Measurements from ENCODE around the gene LRFN4. TPM values are rescaled to one million over a fixed set of nuclear protein-coding genes. Genes with fewer than 3 reads are reported as not detected.

LRFN4 gene
- total RNA-seq, 1 donor from 2014 or later, result 12.0 TPM

DNA sequence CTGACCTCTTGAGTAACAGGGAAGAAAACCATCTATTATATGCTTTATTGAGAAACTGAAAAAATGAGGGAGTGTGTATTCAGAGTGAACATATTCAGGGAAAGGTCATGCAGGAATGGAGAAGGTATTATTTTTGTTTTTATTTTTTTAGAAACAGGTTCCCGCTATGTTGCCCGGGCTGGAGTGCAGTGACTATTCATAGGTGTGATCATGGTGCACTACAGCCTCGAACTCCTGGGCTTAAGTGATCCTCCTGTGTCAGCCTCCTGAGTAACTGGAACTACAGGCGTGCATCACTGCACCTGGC lies 22.4 kb upstream of the LRFN4 start:
- Histone ChIP-seq H3K9me3 (ENCODE audit: control insufficient read depth in 3 of 3, low read length in 3 of 3) (no peaks in the 10 kb centered on the region), H3K27me3 (ENCODE audit: control insufficient read depth in 3 of 3, insufficient read depth in 3 of 3, low read length in 3 of 3) (no peaks in the 10 kb centered on the region), H3K36me3 (ENCODE audit: control insufficient read depth in 3 of 3, insufficient read depth in 3 of 3, low read length in 3 of 3) (peaks cover 0 to 3% (median 0%) of the 10 kb centered on the region in 3 donors), H3K27ac (ENCODE audit: low read depth, low read length) (no peak overlapping the region), H3K4me3 (ENCODE audit: low read length in 3 of 3) (no peak overlapping the region), H3K9ac (ENCODE audit: low read depth in 1 of 3, low read length in 3 of 3) (no peak overlapping the region), H3K4me1 (ENCODE audit: control insufficient read depth in 3 of 3, insufficient read depth in 3 of 3, low read length in 3 of 3) (no peaks in the 10 kb centered on the region)

DNA sequence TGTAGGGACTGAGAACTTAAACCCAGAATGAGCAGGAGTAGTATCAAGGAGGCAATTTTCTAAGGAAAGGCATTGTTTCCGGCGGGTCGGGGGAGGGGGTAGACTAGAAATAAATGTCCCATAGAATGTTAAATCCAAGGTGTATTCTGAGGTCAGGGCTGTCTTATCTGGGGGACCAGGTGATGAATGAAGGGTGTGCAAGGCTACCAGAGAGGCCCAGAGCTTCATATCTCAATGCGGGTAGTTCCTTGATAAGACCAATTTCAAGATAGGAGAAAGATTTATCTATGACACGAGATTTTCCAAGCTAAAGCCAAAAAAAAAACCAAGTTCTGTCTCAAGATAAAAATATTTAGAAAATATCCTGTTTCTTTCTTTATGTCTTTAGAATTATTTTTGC lies 21.9 kb upstream of the LRFN4 start:
- no peak overlapping the region for H3K27ac ChIP-seq (ENCODE audit: low read depth, low read length)
- H3K36me3 ChIP-seq (ENCODE audit: control insufficient read depth in 3 of 3, insufficient read depth in 3 of 3, low read length in 3 of 3), result peaks cover 0 to 3% (median 0%) of the 10 kb centered on the region in 3 donors
- H3K9me3 ChIP-seq (ENCODE audit: control insufficient read depth in 3 of 3, low read length in 3 of 3), result no peaks in the 10 kb centered on the region
- H3K4me3 ChIP-seq (ENCODE audit: low read length in 3 of 3), result no peak overlapping the region
- H3K9ac ChIP-seq (ENCODE audit: low read depth in 1 of 3, low read length in 3 of 3), result no peak overlapping the region
- no peaks in the 10 kb centered on the region for H3K4me1 ChIP-seq (ENCODE audit: control insufficient read depth in 3 of 3, insufficient read depth in 3 of 3, low read length in 3 of 3)
- H3K27me3 ChIP-seq (ENCODE audit: control insufficient read depth in 3 of 3, insufficient read depth in 3 of 3, low read length in 3 of 3), result no peaks in the 10 kb centered on the region

DNA sequence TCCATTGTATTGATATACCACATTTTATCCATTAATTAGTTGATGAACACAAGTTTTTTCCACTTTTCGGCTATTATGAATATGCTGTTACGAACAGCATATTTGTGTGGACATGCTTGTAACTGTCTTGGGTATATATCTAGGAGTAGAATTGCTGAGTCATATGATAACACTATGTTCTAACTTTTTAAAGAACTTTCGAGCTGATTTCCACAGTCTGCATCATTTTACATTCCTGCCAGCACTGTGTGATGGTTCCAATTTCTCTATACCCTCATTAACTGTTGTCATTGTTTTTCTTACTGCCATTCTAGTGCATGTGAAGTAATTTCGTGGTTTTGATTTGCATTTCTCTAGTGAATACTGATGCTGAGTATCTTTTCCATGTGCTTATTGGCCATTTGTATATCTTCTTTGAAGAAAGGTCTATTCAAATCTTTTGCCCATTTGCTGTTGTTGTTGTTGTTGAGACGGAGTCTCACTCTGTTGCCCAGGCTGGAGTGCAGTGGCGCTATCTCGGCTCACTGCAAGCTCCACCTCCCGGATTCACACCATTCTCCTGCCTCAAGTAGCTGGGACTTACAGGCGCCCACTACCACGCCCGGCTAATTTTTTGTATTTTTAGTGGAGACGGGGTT lies 21.0 kb upstream of the LRFN4 start:
- H3K4me3 ChIP-seq (ENCODE audit: low read length in 3 of 3), result no peak overlapping the region
- no peaks in the 10 kb centered on the region for H3K9me3 ChIP-seq (ENCODE audit: control insufficient read depth in 3 of 3, low read length in 3 of 3)
- no peaks in the 10 kb centered on the region for H3K27me3 ChIP-seq (ENCODE audit: control insufficient read depth in 3 of 3, insufficient read depth in 3 of 3, low read length in 3 of 3)
- peaks cover 0 to 4% (median 0%) of the 10 kb centered on the region in 3 donors for H3K4me1 ChIP-seq (ENCODE audit: control insufficient read depth in 3 of 3, insufficient read depth in 3 of 3, low read length in 3 of 3)
- H3K36me3 ChIP-seq (ENCODE audit: control insufficient read depth in 3 of 3, insufficient read depth in 3 of 3, low read length in 3 of 3), result peaks cover 0 to 3% (median 0%) of the 10 kb centered on the region in 3 donors
- no peak overlapping the region for H3K9ac ChIP-seq (ENCODE audit: low read depth in 1 of 3, low read length in 3 of 3)
- no peak overlapping the region for H3K27ac ChIP-seq (ENCODE audit: low read depth, low read length)

DNA sequence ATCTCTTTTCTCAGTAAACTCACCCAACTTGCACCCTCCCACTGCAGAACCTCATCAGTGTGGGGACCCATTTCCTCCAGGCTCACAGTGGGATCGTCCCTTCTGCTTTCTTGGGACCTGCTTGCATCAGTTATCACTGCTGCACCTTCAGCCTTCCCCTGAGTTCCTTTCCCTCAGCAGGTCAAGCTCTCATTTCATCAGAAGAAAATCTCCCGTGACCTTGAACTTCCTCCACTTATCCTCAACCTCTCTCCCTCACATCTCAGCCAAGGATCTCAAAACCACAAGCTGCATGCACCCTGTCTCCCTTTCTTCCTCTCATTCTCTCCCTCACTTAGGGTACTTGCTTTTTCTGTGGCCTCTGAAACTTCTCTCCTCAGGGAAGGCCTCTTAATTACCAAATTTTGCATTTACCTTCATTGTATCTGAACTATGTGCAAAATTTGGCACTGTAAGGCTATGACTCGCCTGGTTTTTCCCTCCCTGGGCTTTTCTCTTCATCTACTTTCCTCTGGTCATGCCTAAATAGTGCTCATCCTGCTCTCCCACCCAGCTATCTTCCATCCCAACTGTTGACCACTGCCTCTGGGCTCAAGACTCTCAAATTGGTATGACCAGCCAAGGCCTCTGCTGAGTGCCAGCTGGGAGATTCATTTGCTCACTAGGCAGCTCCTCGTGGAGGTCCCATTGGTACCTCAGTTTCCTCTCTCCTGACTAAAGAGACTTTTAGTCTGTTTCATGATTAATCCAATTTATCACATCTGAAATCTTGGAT lies 16.4 kb upstream of the LRFN4 start:
- H3K4me3 ChIP-seq (ENCODE audit: low read length in 3 of 3), result no peak overlapping the region
- peaks cover 7 to 9% (median 8%) of the 10 kb centered on the region in 3 donors for H3K36me3 ChIP-seq (ENCODE audit: control insufficient read depth in 3 of 3, insufficient read depth in 3 of 3, low read length in 3 of 3)
- H3K27me3 ChIP-seq (ENCODE audit: control insufficient read depth in 3 of 3, insufficient read depth in 3 of 3, low read length in 3 of 3), result no peaks in the 10 kb centered on the region
- no peak overlapping the region for H3K27ac ChIP-seq (ENCODE audit: low read depth, low read length)
- peak overlapping the region in 1 of 3 donors; percentile 0 for H3K9ac ChIP-seq (ENCODE audit: low read depth in 1 of 3, low read length in 3 of 3)
- no peaks in the 10 kb centered on the region for H3K9me3 ChIP-seq (ENCODE audit: control insufficient read depth in 3 of 3, low read length in 3 of 3)
- H3K4me1 ChIP-seq (ENCODE audit: control insufficient read depth in 3 of 3, insufficient read depth in 3 of 3, low read length in 3 of 3), result peaks cover 25 to 30% (median 26%) of the 10 kb centered on the region in 3 donors

DNA sequence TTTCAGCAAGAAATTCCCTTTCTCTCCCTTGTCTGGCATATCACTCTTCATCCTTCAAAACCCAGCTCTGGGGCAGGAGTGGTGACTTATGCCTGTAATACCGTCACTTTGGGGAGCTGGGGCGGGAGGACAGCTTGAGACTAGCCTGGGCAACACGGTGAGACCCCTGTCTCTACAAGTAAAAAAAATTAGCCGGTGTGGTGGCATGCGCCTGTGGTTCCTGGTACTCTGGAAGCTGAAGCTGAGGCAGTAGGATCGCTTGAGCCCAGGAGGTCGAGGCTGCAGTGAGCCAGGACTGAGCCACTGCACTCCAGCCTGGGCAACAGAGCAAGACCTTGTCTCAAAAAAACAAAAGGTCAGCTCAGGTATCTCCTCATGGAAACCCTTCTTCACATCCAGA lies 15.0 kb upstream of the LRFN4 start:
- H3K27ac ChIP-seq (ENCODE audit: low read depth, low read length), result no peak overlapping the region
- H3K9me3 ChIP-seq (ENCODE audit: control insufficient read depth in 3 of 3, low read length in 3 of 3), result no peaks in the 10 kb centered on the region
- peaks cover 16 to 19% (median 16%) of the 10 kb centered on the region in 3 donors for H3K36me3 ChIP-seq (ENCODE audit: control insufficient read depth in 3 of 3, insufficient read depth in 3 of 3, low read length in 3 of 3)
- H3K27me3 ChIP-seq (ENCODE audit: control insufficient read depth in 3 of 3, insufficient read depth in 3 of 3, low read length in 3 of 3), result no peaks in the 10 kb centered on the region
- peak overlapping the region; percentile 87 to 99 (median 96) for H3K4me3 ChIP-seq (ENCODE audit: low read length in 3 of 3)
- peak overlapping the region; percentile 90 to 98 (median 97) for H3K9ac ChIP-seq (ENCODE audit: low read depth in 1 of 3, low read length in 3 of 3)
- peaks cover 25 to 30% (median 26%) of the 10 kb centered on the region in 3 donors for H3K4me1 ChIP-seq (ENCODE audit: control insufficient read depth in 3 of 3, insufficient read depth in 3 of 3, low read length in 3 of 3)

DNA sequence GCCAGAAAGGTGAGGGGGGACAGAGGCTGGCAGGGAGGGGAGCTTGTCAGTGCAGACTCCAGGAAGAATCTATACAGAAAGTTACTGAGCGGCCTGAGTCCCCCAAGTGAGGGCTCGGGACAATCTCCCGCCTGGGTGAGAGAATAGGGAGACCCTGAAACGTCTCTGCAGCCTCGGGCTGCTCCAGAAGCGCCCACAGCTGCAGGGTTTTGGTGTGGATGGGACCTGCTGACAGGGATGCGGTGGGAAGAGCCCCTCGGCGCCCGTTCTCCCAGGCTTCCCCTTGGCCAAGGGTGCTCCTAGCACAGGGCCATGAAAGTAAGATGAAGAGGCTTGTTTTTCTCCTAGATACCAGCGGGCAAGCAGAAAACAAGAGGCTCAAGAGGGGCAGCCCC lies 14.4 kb upstream of the LRFN4 start:
- H3K27ac ChIP-seq (ENCODE audit: low read depth, low read length), result peak overlapping the region; percentile 92
- H3K36me3 ChIP-seq (ENCODE audit: control insufficient read depth in 3 of 3, insufficient read depth in 3 of 3, low read length in 3 of 3), result peaks cover 19 to 23% (median 20%) of the 10 kb centered on the region in 3 donors
- H3K9me3 ChIP-seq (ENCODE audit: control insufficient read depth in 3 of 3, low read length in 3 of 3), result no peaks in the 10 kb centered on the region
- H3K4me1 ChIP-seq (ENCODE audit: control insufficient read depth in 3 of 3, insufficient read depth in 3 of 3, low read length in 3 of 3), result peaks cover 25 to 30% (median 26%) of the 10 kb centered on the region in 3 donors
- H3K27me3 ChIP-seq (ENCODE audit: control insufficient read depth in 3 of 3, insufficient read depth in 3 of 3, low read length in 3 of 3), result no peaks in the 10 kb centered on the region
- peak overlapping the region; percentile 90 to 98 (median 97) for H3K9ac ChIP-seq (ENCODE audit: low read depth in 1 of 3, low read length in 3 of 3)
- peak overlapping the region; percentile 87 to 99 (median 96) for H3K4me3 ChIP-seq (ENCODE audit: low read length in 3 of 3)

DNA sequence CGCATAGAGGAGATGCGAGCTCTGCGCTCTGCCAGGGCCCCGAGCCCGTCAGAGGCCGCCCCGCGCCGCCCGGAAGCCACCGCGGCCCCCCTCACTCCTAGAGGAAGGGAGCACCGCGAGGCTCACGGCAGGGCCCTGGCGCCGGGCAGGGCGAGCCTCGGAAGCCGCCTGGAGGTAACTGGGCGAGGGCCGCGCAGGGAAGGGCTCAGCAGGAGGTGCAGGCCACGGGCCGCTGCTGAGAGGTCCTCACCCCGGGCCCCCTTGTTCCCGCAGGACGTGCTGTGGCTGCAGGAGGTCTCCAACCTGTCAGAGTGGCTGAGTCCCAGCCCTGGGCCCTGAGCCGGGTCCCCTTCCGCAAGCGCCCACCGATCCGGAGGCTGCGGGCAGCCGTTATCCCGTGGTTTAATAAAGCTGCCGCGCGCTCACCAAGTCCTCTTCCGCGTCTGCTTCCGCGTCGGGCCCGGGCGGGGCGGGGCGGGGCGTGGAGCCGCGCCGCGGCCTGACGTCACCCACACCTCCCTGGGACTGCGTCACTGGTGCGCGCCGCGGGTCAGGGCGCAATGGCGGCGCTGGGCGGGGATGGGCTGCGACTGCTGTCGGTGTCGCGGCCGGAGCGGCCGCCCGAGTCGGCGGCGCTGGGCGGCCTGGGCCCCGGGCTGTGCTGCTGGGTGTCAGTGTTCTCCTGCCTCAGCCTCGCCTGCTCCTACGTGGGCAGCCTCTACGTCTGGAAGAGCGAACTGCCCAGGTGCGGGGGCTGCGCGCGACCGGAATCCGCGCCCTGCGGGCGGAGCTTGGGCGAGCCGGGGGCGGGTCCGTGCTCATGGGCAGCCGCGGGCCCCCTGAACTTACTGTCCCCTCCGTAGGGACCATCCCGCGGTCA lies 13.7 kb upstream of the LRFN4 start, which contains the start of gene RCE1:
TSS of gene RCE1 (plus strand) at position 546 of the 880 bp plus-strand sequence. CDS start at position 561, 15 bp downstream.
- Histone ChIP-seq H3K9ac (ENCODE audit: low read depth in 1 of 3, low read length in 3 of 3) (peak within 1 kb of the TSS; percentile 90 to 98 (median 97)), H3K27ac (ENCODE audit: low read depth, low read length) (peak within 1 kb of the TSS; percentile 92), H3K36me3 (ENCODE audit: control insufficient read depth in 3 of 3, insufficient read depth in 3 of 3, low read length in 3 of 3) (peaks cover 25 to 28% (median 25%) of the 10 kb centered on the region in 3 donors), H3K27me3 (ENCODE audit: control insufficient read depth in 3 of 3, insufficient read depth in 3 of 3, low read length in 3 of 3) (no peaks in the 10 kb centered on the region), H3K4me3 (ENCODE audit: low read length in 3 of 3) (peak within 1 kb of the TSS; percentile 88 to 99 (median 96)), H3K9me3 (ENCODE audit: control insufficient read depth in 3 of 3, low read length in 3 of 3) (no peaks in the 10 kb centered on the region), H3K4me1 (ENCODE audit: control insufficient read depth in 3 of 3, insufficient read depth in 3 of 3, low read length in 3 of 3) (peaks cover 25 to 30% (median 26%) of the 10 kb centered on the region in 3 donors)

DNA sequence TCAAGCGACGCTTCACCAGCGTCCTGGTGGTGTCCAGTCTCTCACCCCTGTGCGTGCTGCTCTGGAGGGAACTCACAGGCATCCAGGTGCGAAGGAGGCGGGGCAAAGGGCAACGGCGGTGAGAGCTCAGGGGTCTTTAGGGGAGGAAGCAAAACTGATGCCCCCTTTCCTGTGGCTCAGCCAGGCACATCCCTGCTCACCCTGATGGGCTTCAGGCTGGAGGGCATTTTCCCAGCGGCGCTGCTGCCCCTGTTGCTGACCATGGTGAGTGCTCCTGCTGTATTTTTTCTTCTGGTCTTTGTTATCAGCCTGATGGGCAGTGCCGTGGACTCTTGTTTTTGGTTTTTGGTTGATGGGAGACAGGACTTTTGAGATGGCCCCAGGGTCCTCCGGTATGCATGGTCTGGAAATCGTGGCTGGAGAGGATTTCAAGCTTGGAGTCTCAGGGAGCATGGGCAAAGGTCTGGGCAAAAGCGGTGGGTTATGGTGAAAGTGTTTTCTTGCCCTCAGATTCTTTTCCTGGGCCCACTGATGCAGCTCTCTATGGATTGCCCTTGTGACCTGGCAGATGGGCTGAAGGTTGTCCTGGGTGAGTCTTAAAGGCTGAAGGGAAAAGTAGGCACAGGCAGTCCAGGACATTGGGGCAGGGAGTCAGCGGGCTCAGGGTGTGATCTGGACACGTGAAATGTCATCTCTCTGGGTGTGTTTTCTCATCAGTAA lies 12.9 kb upstream of the LRFN4 start:
- H3K27me3 ChIP-seq (ENCODE audit: control insufficient read depth in 3 of 3, insufficient read depth in 3 of 3, low read length in 3 of 3), result no peaks in the 10 kb centered on the region
- H3K36me3 ChIP-seq (ENCODE audit: control insufficient read depth in 3 of 3, insufficient read depth in 3 of 3, low read length in 3 of 3), result peaks cover 31 to 32% (median 31%) of the 10 kb centered on the region in 3 donors
- peak overlapping the region; percentile 90 to 98 (median 96) for H3K9ac ChIP-seq (ENCODE audit: low read depth in 1 of 3, low read length in 3 of 3)
- H3K4me3 ChIP-seq (ENCODE audit: low read length in 3 of 3), result peak overlapping the region; percentile 88 to 99 (median 96)
- H3K27ac ChIP-seq (ENCODE audit: low read depth, low read length), result peak overlapping the region; percentile 92
- peaks cover 25 to 30% (median 26%) of the 10 kb centered on the region in 3 donors for H3K4me1 ChIP-seq (ENCODE audit: control insufficient read depth in 3 of 3, insufficient read depth in 3 of 3, low read length in 3 of 3)
- no peaks in the 10 kb centered on the region for H3K9me3 ChIP-seq (ENCODE audit: control insufficient read depth in 3 of 3, low read length in 3 of 3)

DNA sequence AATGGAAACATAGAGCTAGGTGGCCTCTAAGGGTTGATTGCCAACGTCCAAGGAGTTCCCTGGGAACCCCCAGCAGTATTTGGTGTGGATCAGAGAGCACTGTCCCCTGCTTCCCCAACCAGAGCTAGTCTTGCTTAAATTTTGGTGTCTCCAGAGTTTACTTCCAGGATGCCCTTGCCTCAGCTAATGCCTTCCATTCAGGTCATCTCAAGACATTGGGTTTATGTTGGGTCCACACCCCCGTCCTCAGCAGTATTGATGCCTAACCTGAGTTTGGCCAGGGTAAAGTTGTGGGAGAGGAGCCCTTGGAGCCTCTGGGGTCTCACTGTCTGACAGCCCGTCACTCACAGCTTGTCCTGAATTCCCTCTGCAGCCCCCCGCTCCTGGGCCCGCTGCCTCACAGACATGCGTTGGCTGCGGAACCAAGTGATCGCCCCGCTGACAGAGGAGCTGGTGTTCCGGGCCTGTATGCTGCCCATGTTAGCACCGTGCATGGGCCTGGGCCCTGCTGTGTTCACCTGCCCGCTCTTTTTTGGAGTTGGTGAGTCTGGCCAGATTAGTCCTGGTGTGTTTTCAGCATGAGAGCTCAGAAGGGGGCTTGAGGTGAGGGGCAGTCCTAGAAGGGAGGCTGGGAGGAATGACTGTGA lies 12.2 kb upstream of the LRFN4 start:
- no peak overlapping the region for H3K27ac ChIP-seq (ENCODE audit: low read depth, low read length)
- peaks cover 29 to 34% (median 32%) of the 10 kb centered on the region in 3 donors for H3K36me3 ChIP-seq (ENCODE audit: control insufficient read depth in 3 of 3, insufficient read depth in 3 of 3, low read length in 3 of 3)
- no peaks in the 10 kb centered on the region for H3K27me3 ChIP-seq (ENCODE audit: control insufficient read depth in 3 of 3, insufficient read depth in 3 of 3, low read length in 3 of 3)
- peak overlapping the region; percentile 88 to 99 (median 96) for H3K4me3 ChIP-seq (ENCODE audit: low read length in 3 of 3)
- no peaks in the 10 kb centered on the region for H3K9me3 ChIP-seq (ENCODE audit: control insufficient read depth in 3 of 3, low read length in 3 of 3)
- peaks cover 25 to 30% (median 26%) of the 10 kb centered on the region in 3 donors for H3K4me1 ChIP-seq (ENCODE audit: control insufficient read depth in 3 of 3, insufficient read depth in 3 of 3, low read length in 3 of 3)
- peak overlapping the region in 2 of 3 donors; percentile 96 to 98 for H3K9ac ChIP-seq (ENCODE audit: low read depth in 1 of 3, low read length in 3 of 3)
